Uterus (tissue), 4 donors: ENCODE results near the gene ABCC4. TPM values are rescaled to one million over a fixed set of nuclear protein-coding genes. Genes with fewer than 3 reads are reported as not detected.

Experiments
- DNase-seq, 2 donors: peaks; one replicate each; pipeline ENCODE4 v3.0.0-alpha.2; 2019 to 2020
- H3K27ac ChIP-seq, 2 donors: fragments of 200-600 bp; sonication (generic); 1 replicate in 1 of 2; 2 replicates in 1 of 2; pipeline ENCODE4 v1.5.1; 2016 to 2018
- H3K27me3 ChIP-seq, 2 donors: fragments of 200-600 bp; sonication (generic); one replicate each; pipeline ENCODE4 v1.5.1; 2018 to 2019; ENCODE audit warnings: control low read depth in 1 of 2
- H3K36me3 ChIP-seq, 2 donors: fragments of 200-600 bp; sonication (generic); one replicate each; pipeline ENCODE4 v1.5.1; 2019; ENCODE audit warnings: control low read depth in 1 of 2
- H3K4me1 ChIP-seq, 2 donors: fragments of 200-600 bp; sonication (generic); one replicate each; pipeline ENCODE4 v1.5.1; 2018 to 2019; ENCODE audit warnings: control low read depth in 1 of 2
- H3K4me3 ChIP-seq, 2 donors: fragments of 200-600 bp; sonication (generic); 1 replicate in 1 of 2; 2 replicates in 1 of 2; pipeline ENCODE4 v1.5.1; 2018 to 2019; ENCODE audit warnings: mild to moderate bottlenecking in 1 of 2
- H3K9me3 ChIP-seq, 2 donors: fragments of 200-600 bp; sonication (generic); one replicate each; pipeline ENCODE4 v1.5.1; 2019; ENCODE audit warnings: control low read depth in 1 of 2
- POLR2A ChIP-seq, 2 donors: fragments of 450-650 bp; IDR thresholded peaks; one replicate each; pipeline ENCODE4 v1.6.1; 2016; ENCODE audit warnings: antibody characterized with exemption in 2 of 2, mild to moderate bottlenecking in 1 of 2, moderate library complexity in 1 of 2
- intact Hi-C: fragments of 100-400 bp; cut with DNase I; formaldehyde crosslinking; loops from one replicate; pipeline ENCODE4 v1.15.1; 2023; ENCODE audit warnings: low total_unique reads
- total RNA-seq, 4 donors: library from RNA; depleted of rRNA in 3 of 4; stranded (reverse); fragments of >200 nt in 3 of 4; gene quantifications; one replicate each; pipeline versions ENCODE4 v1.1.0 to v1.2.4, GENCODE V29; 2014 to 2023
- TF ChIP-seq, protein P1 (sequence below), 4 experiments: fragments of 200-600 bp in 2 of 4; fragments of 450-650 bp in 2 of 4; sonication (generic) in 2 of 4; IDR thresholded peaks; one replicate each; pipeline ENCODE4 v1.5.1; 2016 to 2019; ENCODE audit warnings: antibody characterized with exemption in 4 of 4, mild to moderate bottlenecking in 2 of 4, moderate library complexity in 1 of 4
- donor health status: DM: yes; HTN: yes; CAD: no.

Gene ABCC4
- total RNA-seq, 4 donors from 2014 or later: 13.8 to 37.7 (median 25.3) TPM

- Histone ChIP-seq H3K36me3 (no peaks in the 10 kb centered on the region), H3K27me3 (no peaks in the 10 kb centered on the region), H3K4me1 (no peaks in the 10 kb centered on the region), H3K27ac (no peak overlapping the region), H3K4me3 (no peak overlapping the region), H3K9me3 (no peaks in the 10 kb centered on the region)
- intact Hi-C loops: no loop called here
- no peak for DNase-seq
- no peak for TF ChIP-seq POLR2A (IDR thresholded peaks at IDR 0.05)
- TF ChIP-seq, protein P1, sequence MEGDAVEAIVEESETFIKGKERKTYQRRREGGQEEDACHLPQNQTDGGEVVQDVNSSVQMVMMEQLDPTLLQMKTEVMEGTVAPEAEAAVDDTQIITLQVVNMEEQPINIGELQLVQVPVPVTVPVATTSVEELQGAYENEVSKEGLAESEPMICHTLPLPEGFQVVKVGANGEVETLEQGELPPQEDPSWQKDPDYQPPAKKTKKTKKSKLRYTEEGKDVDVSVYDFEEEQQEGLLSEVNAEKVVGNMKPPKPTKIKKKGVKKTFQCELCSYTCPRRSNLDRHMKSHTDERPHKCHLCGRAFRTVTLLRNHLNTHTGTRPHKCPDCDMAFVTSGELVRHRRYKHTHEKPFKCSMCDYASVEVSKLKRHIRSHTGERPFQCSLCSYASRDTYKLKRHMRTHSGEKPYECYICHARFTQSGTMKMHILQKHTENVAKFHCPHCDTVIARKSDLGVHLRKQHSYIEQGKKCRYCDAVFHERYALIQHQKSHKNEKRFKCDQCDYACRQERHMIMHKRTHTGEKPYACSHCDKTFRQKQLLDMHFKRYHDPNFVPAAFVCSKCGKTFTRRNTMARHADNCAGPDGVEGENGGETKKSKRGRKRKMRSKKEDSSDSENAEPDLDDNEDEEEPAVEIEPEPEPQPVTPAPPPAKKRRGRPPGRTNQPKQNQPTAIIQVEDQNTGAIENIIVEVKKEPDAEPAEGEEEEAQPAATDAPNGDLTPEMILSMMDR (IDR thresholded peaks at IDR 0.05): no peak
These were observed 42.5 kb downstream of the ABCC4 start for GRCh38 chr13:95258619-95259194.

DNA sequence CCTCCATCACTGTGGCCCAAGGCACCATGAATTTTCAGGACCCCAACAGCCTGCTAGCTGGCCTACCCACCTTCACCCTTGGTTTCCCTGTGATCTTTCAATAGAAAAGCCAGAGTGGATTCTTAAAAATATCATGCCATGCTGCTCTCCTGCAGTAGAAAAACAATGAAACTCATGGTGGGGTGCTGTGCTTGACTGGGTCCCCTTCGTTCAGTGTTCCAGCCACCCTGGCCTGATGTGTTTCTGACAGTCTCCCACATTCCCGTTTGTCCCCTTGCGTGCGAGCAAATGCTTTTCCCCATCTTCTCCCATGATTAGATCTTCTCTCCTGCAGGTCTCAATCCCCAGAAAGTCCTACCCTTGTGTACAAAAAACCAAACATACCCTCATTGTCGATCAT is 43.2 kb downstream of the ABCC4 start:
- no peak for DNase-seq
- intact Hi-C loops: no loop called here
- no peak overlapping the region for H3K4me3 ChIP-seq
- no peaks in the 10 kb centered on the region for H3K9me3 ChIP-seq
- TF ChIP-seq, protein P1 (IDR thresholded peaks at IDR 0.05): no peak
- TF ChIP-seq POLR2A (IDR thresholded peaks at IDR 0.05): no peak
- no peaks in the 10 kb centered on the region for H3K27me3 ChIP-seq
- H3K36me3 ChIP-seq: no peaks in the 10 kb centered on the region
- H3K27ac ChIP-seq: no peak overlapping the region
- no peaks in the 10 kb centered on the region for H3K4me1 ChIP-seq

DNA sequence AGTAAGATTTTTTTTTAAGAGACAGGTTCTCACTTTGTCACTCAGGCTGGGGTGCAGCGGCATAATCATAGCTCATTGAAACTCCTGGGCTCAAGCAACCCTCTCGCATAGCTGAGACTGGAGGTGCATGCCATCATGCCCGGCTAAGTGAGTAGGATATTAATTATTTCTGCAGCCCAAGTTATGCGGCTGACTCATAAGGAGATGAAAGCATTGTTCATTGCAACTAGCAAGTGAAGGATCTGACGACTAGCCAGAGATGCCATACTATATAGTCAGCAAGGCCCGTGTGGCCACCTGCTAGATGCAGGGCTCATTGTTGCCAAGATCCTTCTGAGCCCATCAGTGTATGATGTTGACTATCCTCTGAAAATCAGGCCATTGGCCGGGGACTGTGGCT is 45.2 kb downstream of the ABCC4 start:
- Histone ChIP-seq H3K4me3 (no peak overlapping the region), H3K36me3 (no peaks in the 10 kb centered on the region), H3K27ac (no peak overlapping the region), H3K4me1 (no peaks in the 10 kb centered on the region), H3K27me3 (no peaks in the 10 kb centered on the region), H3K9me3 (no peaks in the 10 kb centered on the region)
- DNase-seq: no peak
- TF ChIP-seq POLR2A (IDR thresholded peaks at IDR 0.05): no peak
- TF ChIP-seq, protein P1 (IDR thresholded peaks at IDR 0.05): no peak
- intact Hi-C loops: no loop called here

DNA sequence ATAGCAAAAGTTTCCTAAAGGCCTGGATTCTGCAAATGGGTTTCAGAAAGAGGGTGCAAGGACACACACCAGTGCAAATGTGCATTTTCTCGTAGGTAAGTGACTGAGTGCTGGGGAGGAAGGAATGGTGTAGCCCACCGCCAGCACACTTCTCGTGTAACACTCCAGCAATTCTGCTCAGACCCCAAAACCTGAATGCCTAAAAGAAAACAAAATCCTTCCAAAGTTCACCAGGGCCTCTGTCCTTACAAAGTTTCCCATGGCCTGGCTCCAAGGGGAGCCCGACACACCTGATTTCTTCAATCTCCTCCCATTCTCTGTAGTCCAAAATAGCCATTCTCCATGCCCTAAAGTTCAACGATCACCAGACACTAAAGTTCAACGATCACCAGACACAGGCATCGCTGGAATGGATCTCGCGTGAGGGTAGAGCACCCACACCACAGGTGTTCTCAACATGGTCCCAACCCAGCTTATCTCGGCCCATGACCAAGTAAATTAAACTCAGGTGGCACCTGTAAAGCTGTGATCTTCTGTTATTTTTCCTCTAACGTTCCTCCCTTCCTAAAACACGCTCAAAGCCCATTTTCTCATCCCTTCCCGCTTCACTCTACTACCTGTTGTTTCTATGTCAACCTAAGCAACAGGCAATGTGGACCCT is 46.0 kb downstream of the ABCC4 start:
- no peak for DNase-seq
- intact Hi-C loops: no loop called here
- no peak overlapping the region for H3K27ac ChIP-seq
- no peaks in the 10 kb centered on the region for H3K27me3 ChIP-seq
- no peaks in the 10 kb centered on the region for H3K36me3 ChIP-seq
- TF ChIP-seq, protein P1 (IDR thresholded peaks at IDR 0.05): no peak
- no peak for TF ChIP-seq POLR2A (IDR thresholded peaks at IDR 0.05)
- no peaks in the 10 kb centered on the region for H3K9me3 ChIP-seq
- H3K4me1 ChIP-seq: no peaks in the 10 kb centered on the region
- H3K4me3 ChIP-seq: no peak overlapping the region

- Histone ChIP-seq H3K36me3 (no peaks in the 10 kb centered on the region), H3K4me3 (no peak overlapping the region), H3K4me1 (no peaks in the 10 kb centered on the region), H3K27ac (no peak overlapping the region), H3K27me3 (no peaks in the 10 kb centered on the region), H3K9me3 (no peaks in the 10 kb centered on the region)
- intact Hi-C loops: no loop called here
- TF ChIP-seq POLR2A (IDR thresholded peaks at IDR 0.05): no peak
- TF ChIP-seq, protein P1 (IDR thresholded peaks at IDR 0.05): no peak
- DNase-seq: no peak
These were observed 46.9 kb downstream of the ABCC4 start for GRCh38 chr13:95254339-95254738.
